Right ventricle myocardium superior (tissue), 1 donor: ENCODE data around the gene WDR5. TPM values are rescaled to one million over a fixed set of nuclear protein-coding genes. Genes with fewer than 3 reads are reported as not detected.
A peak's percentile ranks its signal among the peaks of the same experiment; 100 is the strongest.

Source experiments
- ATAC-seq: fragments of 200-7000 bp; cut with Tn5 transposase; one replicate; pipeline ENCODE4 v1.9.1; 2020; ENCODE audit warnings: mild to moderate bottlenecking; ENCODE audit not compliant: poor library complexity
- DNase-seq: peaks from one replicate; pipeline ENCODE4 v3.0.0-alpha.2; 2020
- intact Hi-C: fragments of 100-400 bp; cut with DNase I; formaldehyde crosslinking; loops from one replicate; pipeline ENCODE4 v1.11.2; 2022
- total RNA-seq: library from RNA; stranded (reverse); fragmentation: NEBNext Ultra II Directional; extraction: Animal tissue kit (Norgen Biotek cat#: 25700); gene quantifications from one replicate; pipeline ENCODE4 v1.2.1, GENCODE V29; 2021
- donor health status: DM: no; HTN: yes; CAD: no; lungs with severe emphysema.

WDR5 gene
- total RNA-seq, 1 donor from 2014 or later, result 17.5 TPM

- peak; percentile 72 for ATAC-seq
- peak; percentile 79 for DNase-seq
- intact Hi-C loops, result no loop called here
Measured at GRCh38 chr9:134130503-134131375, 5.1 kb upstream of the WDR5 start.

GRCh38 chr9:134131471-134132207, 4.2 kb upstream of the WDR5 start:
- intact Hi-C loops, result no loop called here
- no peak for ATAC-seq
- no peak for DNase-seq

GRCh38 chr9:134132208-134132870, 3.5 kb upstream of the WDR5 start:
- ATAC-seq (no peak), DNase-seq (peak; percentile 38)
- intact Hi-C loops, result no loop called here

GRCh38 chr9:134134949-134135342, 936 bp upstream of the WDR5 start:
- DNase-seq (no peak), ATAC-seq (no peak)
- intact Hi-C loops, result no loop called here

GRCh38 chr9:134136118-134136995, 475 bp downstream of the WDR5 start:
- intact Hi-C loops, result no loop called here
- no peak for ATAC-seq
- no peak for DNase-seq

GRCh38 chr9:134136996-134137299, 1.1 kb downstream of the WDR5 start:
- DNase-seq (no peak), ATAC-seq (no peak)
- intact Hi-C loops, result no loop called here

GRCh38 chr9:134138292-134138691, 2.4 kb downstream of the WDR5 start:
- ATAC-seq (no peak), DNase-seq (no peak)
- intact Hi-C loops, result no loop called here

GRCh38 chr9:134139081-134139480, 3.2 kb downstream of the WDR5 start:
- DNase-seq (no peak), ATAC-seq (no peak)
- intact Hi-C loops, result no loop called here

GRCh38 chr9:134141906-134142305, 6.0 kb downstream of the WDR5 start:
- intact Hi-C loops, result no loop called here
- DNase-seq (no peak), ATAC-seq (no peak)

- ATAC-seq (no peak), DNase-seq (no peak)
- intact Hi-C loops, result no loop called here
Measured at GRCh38 chr9:134144801-134145200, 8.9 kb downstream of the WDR5 start.

- intact Hi-C loops, result no loop called here
- DNase-seq (no peak), ATAC-seq (no peak)
Measured at GRCh38 chr9:134145262-134145661, 9.4 kb downstream of the WDR5 start.

GRCh38 chr9:134146774-134147493, 11.1 kb downstream of the WDR5 start:
- no peak for ATAC-seq
- intact Hi-C loops, result no loop called here
- no peak for DNase-seq

GRCh38 chr9:134149380-134149779, 13.5 kb downstream of the WDR5 start:
- ATAC-seq (no peak), DNase-seq (no peak)
- intact Hi-C loops, result no loop called here

- no peak for ATAC-seq
- no peak for DNase-seq
- intact Hi-C loops, result no loop called here
Measured at GRCh38 chr9:134150557-134151214, 14.8 kb downstream of the WDR5 start.

- no peak for DNase-seq
- intact Hi-C loops, result no loop called here
- ATAC-seq, result no peak
Measured at GRCh38 chr9:134152022-134152448, 16.2 kb downstream of the WDR5 start.

GRCh38 chr9:134152488-134152887, 16.6 kb downstream of the WDR5 start:
- no peak for DNase-seq
- no peak for ATAC-seq
- intact Hi-C loops, result no loop called here

GRCh38 chr9:134153450-134153849, 17.6 kb downstream of the WDR5 start:
- DNase-seq, result no peak
- ATAC-seq, result no peak
- intact Hi-C loops, result no loop called here

GRCh38 chr9:134154262-134154701, 18.4 kb downstream of the WDR5 start:
- intact Hi-C loops, result no loop called here
- DNase-seq (no peak), ATAC-seq (no peak)
